ENCODE results near the gene AEBP1.

Gene AEBP1

DNA sequence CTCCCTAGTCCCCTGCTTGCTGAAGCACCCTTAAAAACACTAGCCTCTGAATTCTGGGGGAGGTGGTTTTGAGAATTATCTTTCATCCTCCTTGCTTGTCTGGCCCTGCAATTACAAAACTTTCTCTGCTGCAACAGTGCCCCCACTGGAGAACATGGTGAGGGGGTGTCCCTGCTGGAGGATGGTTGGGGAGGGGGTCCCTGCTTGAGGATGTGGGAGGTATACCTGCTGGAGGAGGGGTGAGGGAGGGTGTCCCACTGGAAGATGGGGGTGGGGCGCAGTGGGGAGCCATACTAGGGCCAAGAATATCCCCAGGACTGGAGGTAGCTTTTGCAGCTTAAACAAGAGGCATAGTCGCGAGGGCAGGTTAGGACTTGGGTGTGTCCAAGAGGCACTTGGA lies 18.6 kb upstream of the AEBP1 start:
- H3K27ac Mint-ChIP-seq: peak overlapping the region in 2 of 3 experiments; percentile 78 to 89
- TF ChIP-seq, protein P1, sequence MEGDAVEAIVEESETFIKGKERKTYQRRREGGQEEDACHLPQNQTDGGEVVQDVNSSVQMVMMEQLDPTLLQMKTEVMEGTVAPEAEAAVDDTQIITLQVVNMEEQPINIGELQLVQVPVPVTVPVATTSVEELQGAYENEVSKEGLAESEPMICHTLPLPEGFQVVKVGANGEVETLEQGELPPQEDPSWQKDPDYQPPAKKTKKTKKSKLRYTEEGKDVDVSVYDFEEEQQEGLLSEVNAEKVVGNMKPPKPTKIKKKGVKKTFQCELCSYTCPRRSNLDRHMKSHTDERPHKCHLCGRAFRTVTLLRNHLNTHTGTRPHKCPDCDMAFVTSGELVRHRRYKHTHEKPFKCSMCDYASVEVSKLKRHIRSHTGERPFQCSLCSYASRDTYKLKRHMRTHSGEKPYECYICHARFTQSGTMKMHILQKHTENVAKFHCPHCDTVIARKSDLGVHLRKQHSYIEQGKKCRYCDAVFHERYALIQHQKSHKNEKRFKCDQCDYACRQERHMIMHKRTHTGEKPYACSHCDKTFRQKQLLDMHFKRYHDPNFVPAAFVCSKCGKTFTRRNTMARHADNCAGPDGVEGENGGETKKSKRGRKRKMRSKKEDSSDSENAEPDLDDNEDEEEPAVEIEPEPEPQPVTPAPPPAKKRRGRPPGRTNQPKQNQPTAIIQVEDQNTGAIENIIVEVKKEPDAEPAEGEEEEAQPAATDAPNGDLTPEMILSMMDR (IDR thresholded peaks at IDR 0.05; ENCODE audit: unreplicated experiment in 3 of 3): no peak
- H3K27me3 Mint-ChIP-seq (ENCODE audit: low read depth): no peaks in the 10 kb centered on the region
- peaks cover 53% of the 10 kb centered on the region for H3K4me1 Mint-ChIP-seq
- H3K36me3 Mint-ChIP-seq (ENCODE audit: low read depth): no peaks in the 10 kb centered on the region
- no peaks in the 10 kb centered on the region for H3K9me3 Mint-ChIP-seq
- H3K4me3 Mint-ChIP-seq: peak overlapping the region in 1 of 3 experiments; percentile 5

DNA sequence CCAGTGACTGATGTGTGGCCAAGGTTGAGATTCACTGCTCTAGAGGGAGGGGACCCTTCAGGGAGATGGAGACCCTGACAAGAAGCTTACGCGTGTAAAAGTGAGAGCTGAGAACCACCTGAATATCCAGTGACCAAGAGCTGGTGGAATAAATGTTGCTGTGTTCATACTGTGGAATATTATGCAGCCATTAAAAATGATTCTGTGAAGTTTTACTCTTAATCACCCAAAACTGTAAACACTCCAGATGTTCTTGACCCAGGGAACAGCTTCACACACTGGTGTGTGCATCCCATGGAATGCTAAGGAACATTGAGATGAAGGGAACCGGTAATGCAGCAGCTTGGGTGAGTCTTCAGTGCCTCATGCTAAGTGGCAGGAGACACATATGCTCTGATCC lies 17.5 kb upstream of the AEBP1 start:
- Mint-ChIP-seq H3K9me3 (no peaks in the 10 kb centered on the region), H3K36me3 (ENCODE audit: low read depth) (no peaks in the 10 kb centered on the region), H3K4me1 (peaks cover 50% of the 10 kb centered on the region), H3K27me3 (ENCODE audit: low read depth) (no peaks in the 10 kb centered on the region), H3K27ac (peak overlapping the region in 2 of 3 experiments; percentile 81 to 93), H3K4me3 (no peak overlapping the region)
- TF ChIP-seq, protein P1 (IDR thresholded peaks at IDR 0.05; ENCODE audit: unreplicated experiment in 3 of 3): no peak

DNA sequence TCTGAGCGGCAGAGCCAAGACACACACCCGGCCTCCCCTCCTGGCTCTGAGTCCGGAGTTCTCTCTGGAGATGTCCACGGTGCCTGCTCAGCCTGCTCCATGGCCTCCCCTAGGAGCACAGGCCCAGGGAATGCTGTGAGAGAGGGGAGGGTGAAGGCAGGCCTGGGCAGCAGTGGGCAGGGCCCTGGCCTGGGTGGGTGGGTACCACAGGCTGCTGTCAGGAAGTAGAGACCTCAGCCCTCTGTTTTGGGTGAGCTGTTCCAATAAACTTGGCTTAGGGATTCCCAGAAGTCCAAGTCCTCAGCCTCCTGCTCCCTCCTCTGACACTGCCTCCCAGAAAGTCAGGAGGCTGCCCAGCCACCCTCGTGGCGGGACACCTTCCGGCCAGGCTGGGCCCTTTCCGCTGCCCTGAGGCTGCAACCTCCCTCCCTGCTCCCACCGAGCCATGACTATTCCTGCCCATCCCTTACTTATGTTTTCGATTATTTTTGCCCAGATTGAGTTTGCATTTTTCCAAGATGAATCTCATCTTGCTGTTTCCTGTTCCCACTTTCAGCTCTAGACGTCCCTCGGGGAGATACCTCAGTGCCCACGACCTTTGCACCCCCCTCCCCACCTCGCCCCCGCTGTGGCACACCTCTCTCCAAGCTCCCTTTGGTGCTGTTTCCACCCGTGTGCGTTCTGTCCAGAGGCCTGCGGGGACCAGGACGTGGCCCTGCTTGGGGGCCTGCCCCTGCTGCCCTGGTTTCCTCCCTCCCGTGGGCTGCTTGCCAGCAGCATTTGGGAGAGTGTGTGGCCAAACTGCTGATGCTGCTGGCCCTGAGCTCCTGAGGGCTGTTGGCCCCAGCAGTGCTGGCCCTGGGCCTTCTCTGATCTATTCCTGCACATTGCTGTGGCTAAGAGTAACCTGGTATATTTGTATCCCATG lies 16.0 kb upstream of the AEBP1 start:
- Mint-ChIP-seq H3K27ac (peak overlapping the region; percentile 85 to 93 (median 87)), H3K9me3 (no peaks in the 10 kb centered on the region), H3K36me3 (ENCODE audit: low read depth) (no peaks in the 10 kb centered on the region), H3K4me3 (peak overlapping the region in 2 of 3 experiments; percentile 29 to 37), H3K27me3 (ENCODE audit: low read depth) (no peaks in the 10 kb centered on the region), H3K4me1 (peaks cover 45% of the 10 kb centered on the region)
- TF ChIP-seq, protein P1 (IDR thresholded peaks at IDR 0.05; ENCODE audit: unreplicated experiment in 3 of 3): no peak

DNA sequence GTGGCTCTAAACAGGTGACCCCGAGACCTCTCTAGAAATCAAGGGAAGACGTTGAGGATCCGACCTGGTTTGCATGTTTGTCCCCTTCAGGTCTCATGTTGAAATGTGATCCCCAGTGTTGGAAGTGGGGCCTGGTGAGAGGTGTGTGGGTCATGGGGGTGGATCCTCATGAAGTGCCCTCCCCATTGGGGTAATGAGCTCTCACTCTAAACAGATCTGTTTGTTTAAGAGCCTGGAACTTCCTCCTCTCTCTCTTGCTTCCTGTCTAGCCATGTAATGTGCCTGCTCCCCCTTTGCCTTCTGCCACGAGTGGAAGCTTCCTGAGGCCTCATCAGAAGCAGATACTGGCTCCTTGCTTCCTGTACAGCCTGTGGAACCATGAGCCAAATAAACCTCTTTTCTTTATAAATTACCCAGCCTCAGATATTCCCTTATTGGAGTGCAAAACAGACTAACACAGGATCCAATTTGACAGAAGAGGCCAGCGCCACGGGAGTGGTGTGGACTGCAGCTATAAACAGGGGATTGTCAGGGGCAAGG lies 11.0 kb upstream of the AEBP1 start:
- Mint-ChIP-seq H3K27me3 (ENCODE audit: low read depth) (peaks cover 4% of the 10 kb centered on the region), H3K4me3 (no peak overlapping the region), H3K4me1 (peaks cover 33% of the 10 kb centered on the region), H3K9me3 (no peaks in the 10 kb centered on the region), H3K36me3 (ENCODE audit: low read depth) (no peaks in the 10 kb centered on the region), H3K27ac (peak overlapping the region in 2 of 3 experiments; percentile 51 to 57)
- TF ChIP-seq, protein P1 (IDR thresholded peaks at IDR 0.05; ENCODE audit: unreplicated experiment in 3 of 3): no peak

DNA sequence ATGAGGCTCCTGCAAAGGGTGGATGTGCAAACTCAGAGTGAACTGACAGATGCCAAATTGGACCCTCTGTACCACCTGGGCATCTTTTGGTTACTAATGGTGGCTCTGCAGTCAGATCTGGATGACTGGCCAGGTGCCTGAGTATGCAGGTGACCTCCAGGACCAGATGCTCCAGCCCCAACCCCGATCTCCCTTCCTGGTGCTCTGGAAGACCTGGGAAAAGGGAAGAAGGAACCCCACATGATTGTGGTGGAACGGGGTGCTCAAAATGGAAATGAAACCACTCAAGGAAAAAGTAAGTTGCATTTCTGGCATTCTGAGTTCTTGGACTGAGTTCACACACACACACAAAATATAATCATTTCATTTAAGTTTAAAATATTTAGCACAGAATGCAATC lies 9.8 kb upstream of the AEBP1 start:
- Mint-ChIP-seq H3K4me1 (peaks cover 27% of the 10 kb centered on the region), H3K4me3 (no peak overlapping the region), H3K36me3 (ENCODE audit: low read depth) (no peaks in the 10 kb centered on the region), H3K9me3 (no peaks in the 10 kb centered on the region), H3K27me3 (ENCODE audit: low read depth) (peaks cover 4% of the 10 kb centered on the region), H3K27ac (peak overlapping the region; percentile 36 to 89 (median 84))
- TF ChIP-seq, protein P1 (IDR thresholded peaks at IDR 0.05; ENCODE audit: unreplicated experiment in 3 of 3): no peak
